Parietal lobe (tissue), 2 donors: ENCODE measurements around the gene ZFP30. TPM values are rescaled to one million over a fixed set of nuclear protein-coding genes. Genes with fewer than 3 reads are reported as not detected.

ENCODE experiments used
- small RNA-seq: library from RNA; depleted of rRNA; stranded (forward); fragments of <200 nt; gene quantifications from one replicate; pipeline ENCODE3, GENCODE V24; 2014; ENCODE audit warnings: low replicate concordance
- total RNA-seq: library from RNA; depleted of rRNA; stranded (reverse); fragments of >200 nt; gene quantifications from one replicate; pipeline ENCODE4 v1.2.3, GENCODE V29; 2014

Gene ZFP30
- total RNA-seq: 109 TPM

GRCh38 chr19:37655301-37655688 is at the start of gene ZFP30:
Gene ZFP30, minus strand, starts transcription at chr19:37655465. Its CDS starts 7,643 bp downstream, at chr19:37647822.

GRCh38 chr19:37594304-37594981 is 60.8 kb downstream of the ZFP30 start, which contains the start of the genes ZNF540 and ZNF571:
Gene ZNF540, plus strand, starts transcription at chr19:37594876. Its CDS starts 3,572 bp downstream, at chr19:37598448.
Gene ZNF571, minus strand, starts transcription at chr19:37594792. Its CDS starts 8,116 bp downstream, at chr19:37586676.

Small RNA genes within 50 kb of the gene (small RNA-seq; reads per million reads assigned to genes)
- not detected for gene SELENOKP1

Other genes starting within 250 kb of the ZFP30 start
- 35.4 TPM for gene ZNF569, start 188.0 kb downstream of the ZFP30 start, total RNA-seq
- gene ZNF570, start 186.1 kb downstream of the ZFP30 start, total RNA-seq: 28.8 TPM
- gene ZNF793, start 148.5 kb downstream of the ZFP30 start, total RNA-seq: 58.5 TPM
- 17.5 TPM for gene ZNF571, start 60.7 kb downstream of the ZFP30 start, total RNA-seq
- gene ZNF540, start 60.6 kb downstream of the ZFP30 start, total RNA-seq: 24.7 TPM
- 24.1 TPM for gene ZNF607, start 64.3 kb upstream of the ZFP30 start, total RNA-seq
- 47.0 TPM for gene ZNF573, start 124.1 kb upstream of the ZFP30 start, total RNA-seq